Left ventricle myocardium inferior (tissue), 1 donor: ENCODE results near the gene GPC6. TPM values are rescaled to one million over a fixed set of nuclear protein-coding genes. Genes with fewer than 3 reads are reported as not detected.

Experiments
- DNase-seq: peaks from one replicate; pipeline ENCODE4 v3.0.0-alpha.2; 2020
- H3K27ac ChIP-seq: fragments of 200-600 bp; replicated peaks from 2 replicates; pipeline ENCODE4 v1.8.0; 2021
- H3K27me3 ChIP-seq: fragments of 200-600 bp; 2 replicates; pipeline ENCODE4 v1.8.0; 2021; ENCODE audit warnings: low read depth
- H3K36me3 ChIP-seq: fragments of 200-600 bp; 2 replicates; pipeline ENCODE4 v1.8.0; 2021
- H3K4me1 ChIP-seq: fragments of 200-600 bp; 2 replicates; pipeline ENCODE4 v1.8.0; 2021
- H3K4me3 ChIP-seq: fragments of 200-600 bp; 2 replicates; pipeline ENCODE4 v1.8.0; 2021; ENCODE audit warnings: mild to moderate bottlenecking, moderate library complexity
- H3K9me3 ChIP-seq: fragments of 200-600 bp; replicated peaks from 2 replicates; pipeline ENCODE4 v1.8.0; 2021
- CTCF ChIP-seq: fragments of 200-600 bp; IDR thresholded peaks from 2 replicates; pipeline ENCODE4 v1.8.0; 2021; ENCODE audit warnings: antibody characterized with exemption, mild to moderate bottlenecking, borderline replicate concordance
- intact Hi-C: fragments of 100-400 bp; cut with micrococcal nuclease; formaldehyde crosslinking; loops from one replicate; pipeline ENCODE4 v1.11.0; 2022
- total RNA-seq: library from RNA; stranded (reverse); fragmentation: NEBNext Ultra II Directional; extraction: Animal tissue kit (Norgen Biotek cat#: 25700); gene quantifications from one replicate; pipeline ENCODE4 v1.2.1, GENCODE V29; 2021
- donor health status: DM: no; HTN: yes; CAD: no; lungs with severe emphysema.

Gene GPC6
- total RNA-seq, 1 donor from 2014 or later = 1.8 TPM

- Histone ChIP-seq H3K27me3 (peaks cover 40% of the 10 kb centered on the region), H3K27ac (no peak overlapping the region), H3K4me1 (peaks cover 17% of the 10 kb centered on the region), H3K36me3 (no peaks in the 10 kb centered on the region), H3K9me3 (no peaks in the 10 kb centered on the region), H3K4me3 (no peak overlapping the region)
- DNase-seq = no peak
- no peak for TF ChIP-seq CTCF
- intact Hi-C loops = no loop called here
These were observed 5.3 kb downstream of the GPC6 start for GRCh38 chr13:93231867-93232266.

- H3K27ac ChIP-seq = no peak overlapping the region
- H3K36me3 ChIP-seq = no peaks in the 10 kb centered on the region
- TF ChIP-seq CTCF = no peak
- H3K9me3 ChIP-seq = peaks cover 16% of the 10 kb centered on the region
- no peaks in the 10 kb centered on the region for H3K4me1 ChIP-seq
- DNase-seq = no peak
- H3K4me3 ChIP-seq = no peak overlapping the region
- peaks cover 19% of the 10 kb centered on the region for H3K27me3 ChIP-seq
- intact Hi-C loops = no loop called here
These were observed 7.4 kb downstream of the GPC6 start for GRCh38 chr13:93233997-93234416.

- H3K4me1 ChIP-seq = no peaks in the 10 kb centered on the region
- H3K9me3 ChIP-seq = peaks cover 20% of the 10 kb centered on the region
- intact Hi-C loops = no loop called here
- H3K27me3 ChIP-seq = peaks cover 14% of the 10 kb centered on the region
- DNase-seq = no peak
- H3K4me3 ChIP-seq = no peak overlapping the region
- TF ChIP-seq CTCF = no peak
- H3K36me3 ChIP-seq = no peaks in the 10 kb centered on the region
- no peak overlapping the region for H3K27ac ChIP-seq
These were observed 7.9 kb downstream of the GPC6 start for GRCh38 chr13:93234459-93234858.

GRCh38 chr13:93235258-93236015 lies 8.8 kb downstream of the GPC6 start:
- TF ChIP-seq CTCF = no peak
- Histone ChIP-seq H3K4me1 (no peaks in the 10 kb centered on the region), H3K27ac (no peak overlapping the region), H3K9me3 (peaks cover 30% of the 10 kb centered on the region), H3K27me3 (peaks cover 5% of the 10 kb centered on the region), H3K36me3 (no peaks in the 10 kb centered on the region), H3K4me3 (no peak overlapping the region)
- intact Hi-C loops = no loop called here
- DNase-seq = no peak

- H3K27ac ChIP-seq = no peak overlapping the region
- no peaks in the 10 kb centered on the region for H3K36me3 ChIP-seq
- no peaks in the 10 kb centered on the region for H3K4me1 ChIP-seq
- H3K4me3 ChIP-seq = no peak overlapping the region
- no peak for TF ChIP-seq CTCF
- no peak for DNase-seq
- H3K9me3 ChIP-seq = peaks cover 36% of the 10 kb centered on the region
- intact Hi-C loops = no loop called here
- H3K27me3 ChIP-seq = peaks cover 12% of the 10 kb centered on the region
These were observed 12.1 kb downstream of the GPC6 start for GRCh38 chr13:93238711-93239110.
